GM12892 (cell line): ENCODE data around the gene TMEM50B.

ENCODE experiments used
- POLR2A ChIP-seq: IDR thresholded peaks from 2 replicates; pipeline ENCODE4 v1.6.1; 2011; ENCODE audit warnings: low read depth, low read length, control low read depth
- POLR2AphosphoS5 ChIP-seq: IDR thresholded peaks from 2 replicates; pipeline ENCODE4 v1.6.1; 2011; ENCODE audit warnings: low read depth, low read length, control low read depth

DNA sequence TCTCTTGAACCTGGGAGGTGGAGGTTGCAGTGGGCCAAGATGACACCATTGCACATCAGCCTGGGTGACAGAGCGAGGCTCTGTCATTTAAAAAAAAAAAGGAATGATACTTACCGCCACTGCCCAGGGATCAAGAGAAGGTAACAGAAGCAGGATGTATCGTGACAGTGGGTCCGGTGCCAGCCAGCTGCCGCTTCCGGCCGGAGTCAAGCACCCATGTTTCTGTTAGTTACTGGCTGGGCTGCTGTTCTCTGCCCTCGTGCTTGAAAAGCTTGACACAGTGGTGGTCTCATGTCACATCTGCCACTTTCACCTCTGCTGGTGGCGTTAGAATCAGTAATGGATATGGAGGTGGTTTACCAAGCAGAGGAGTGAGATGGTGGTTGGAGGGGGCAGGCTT is 55.6 kb downstream of the TMEM50B start:
- TF ChIP-seq POLR2A (no peak), POLR2AphosphoS5 (peak; percentile 47; the same call in 1 of the 2 replicates)
